ENCODE results near the gene KDM4C. TPM values are rescaled to one million over a fixed set of nuclear protein-coding genes. Genes with fewer than 3 reads are reported as not detected.

The KDM4C gene
- total RNA-seq, 1 experiment from 2014 or later: 16.8 TPM

DNA sequence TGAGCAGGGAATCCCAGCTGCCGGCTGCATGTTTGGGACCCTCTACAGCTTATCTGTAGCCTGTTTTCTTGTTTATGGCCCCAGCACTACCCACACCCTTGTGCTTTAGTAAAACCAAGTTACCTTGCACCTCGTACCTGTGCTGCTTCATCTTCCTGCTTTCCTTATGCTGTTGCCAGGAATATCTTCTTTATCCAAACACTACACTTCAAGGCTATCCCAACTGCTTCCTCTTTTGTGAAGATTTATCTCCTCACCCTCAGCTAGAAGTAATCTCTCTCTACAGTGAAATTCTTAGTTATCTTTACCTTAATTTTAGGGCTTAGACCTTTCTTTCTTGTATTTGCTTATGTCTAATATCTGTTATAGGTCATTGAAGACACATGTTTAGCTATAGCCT lies 171.1 kb downstream of the KDM4C start:
- no peak for TF ChIP-seq TCF7L2 (IDR thresholded peaks at IDR 0.05; ENCODE audit: borderline replicate concordance, extremely low read depth, insufficient read depth, insufficient read length)
- no peak for TF ChIP-seq SIN3A (IDR thresholded peaks at IDR 0.05; ENCODE audit: low read depth)
- no peak for TF ChIP-seq CTCF (IDR thresholded peaks at IDR 0.05 in 2 of 3, conservative IDR thresholded peaks at IDR 0.05 in 1 of 3; ENCODE audit: borderline replicate concordance in 1 of 3, insufficient read depth in 1 of 3, low read depth in 2 of 3, low read length in 2 of 3)
- no peak for TF ChIP-seq CBX3 (IDR thresholded peaks at IDR 0.05; ENCODE audit: low read depth)
- no peak for TF ChIP-seq CEBPB (IDR thresholded peaks at IDR 0.05; ENCODE audit: low read depth)
- TF ChIP-seq, protein P1, sequence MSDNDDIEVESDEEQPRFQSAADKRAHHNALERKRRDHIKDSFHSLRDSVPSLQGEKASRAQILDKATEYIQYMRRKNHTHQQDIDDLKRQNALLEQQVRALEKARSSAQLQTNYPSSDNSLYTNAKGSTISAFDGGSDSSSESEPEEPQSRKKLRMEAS (IDR thresholded peaks at IDR 0.05): no peak
- no peak for TF ChIP-seq FOSL1 (IDR thresholded peaks at IDR 0.05; ENCODE audit: low read depth)
- no peak for TF ChIP-seq SRF (IDR thresholded peaks at IDR 0.05; ENCODE audit: low read depth)
- no peak for TF ChIP-seq RAD21 (IDR thresholded peaks at IDR 0.05; ENCODE audit: low read depth)
- TF ChIP-seq EZH2phosphoT487 (IDR thresholded peaks at IDR 0.05; ENCODE audit: borderline replicate concordance): no peak
- no peak for TF ChIP-seq POLR2A (IDR thresholded peaks at IDR 0.05; ENCODE audit: borderline replicate concordance, extremely low read depth, insufficient read depth, insufficient read length)
- no peak for TF ChIP-seq JUND (IDR thresholded peaks at IDR 0.05)
- no peak for TF ChIP-seq ELF1 (IDR thresholded peaks at IDR 0.05; ENCODE audit: borderline replicate concordance, low read depth)
- TF ChIP-seq SP1 (IDR thresholded peaks at IDR 0.05; ENCODE audit: low read depth): no peak
- no peak for TF ChIP-seq YY1 (IDR thresholded peaks at IDR 0.05; ENCODE audit: extremely low read depth, insufficient replicate concordance, low read depth, low read length)
- no peak for TF ChIP-seq REST (IDR thresholded peaks at IDR 0.05; ENCODE audit: low read depth)
- TF ChIP-seq POLR2AphosphoS5 (IDR thresholded peaks at IDR 0.05; ENCODE audit: low read depth, low read length): no peak
- TF ChIP-seq, protein P2, sequence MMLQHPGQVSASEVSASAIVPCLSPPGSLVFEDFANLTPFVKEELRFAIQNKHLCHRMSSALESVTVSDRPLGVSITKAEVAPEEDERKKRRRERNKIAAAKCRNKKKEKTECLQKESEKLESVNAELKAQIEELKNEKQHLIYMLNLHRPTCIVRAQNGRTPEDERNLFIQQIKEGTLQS (IDR thresholded peaks at IDR 0.05): no peak
- TF ChIP-seq, protein P3, sequence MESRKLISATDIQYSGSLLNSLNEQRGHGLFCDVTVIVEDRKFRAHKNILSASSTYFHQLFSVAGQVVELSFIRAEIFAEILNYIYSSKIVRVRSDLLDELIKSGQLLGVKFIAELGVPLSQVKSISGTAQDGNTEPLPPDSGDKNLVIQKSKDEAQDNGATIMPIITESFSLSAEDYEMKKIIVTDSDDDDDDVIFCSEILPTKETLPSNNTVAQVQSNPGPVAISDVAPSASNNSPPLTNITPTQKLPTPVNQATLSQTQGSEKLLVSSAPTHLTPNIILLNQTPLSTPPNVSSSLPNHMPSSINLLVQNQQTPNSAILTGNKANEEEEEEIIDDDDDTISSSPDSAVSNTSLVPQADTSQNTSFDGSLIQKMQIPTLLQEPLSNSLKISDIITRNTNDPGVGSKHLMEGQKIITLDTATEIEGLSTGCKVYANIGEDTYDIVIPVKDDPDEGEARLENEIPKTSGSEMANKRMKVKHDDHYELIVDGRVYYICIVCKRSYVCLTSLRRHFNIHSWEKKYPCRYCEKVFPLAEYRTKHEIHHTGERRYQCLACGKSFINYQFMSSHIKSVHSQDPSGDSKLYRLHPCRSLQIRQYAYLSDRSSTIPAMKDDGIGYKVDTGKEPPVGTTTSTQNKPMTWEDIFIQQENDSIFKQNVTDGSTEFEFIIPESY (IDR thresholded peaks at IDR 0.05; ENCODE audit: extremely low read depth, insufficient replicate concordance, low read length): no peak
- TF ChIP-seq ZFX (IDR thresholded peaks at IDR 0.05): no peak
- Histone ChIP-seq H2AFZ (ENCODE audit: low read depth, low read length, poor library complexity, severe bottlenecking) (no peak overlapping the region), H3K4me2 (ENCODE audit: low read length) (no peak overlapping the region), H3K79me2 (ENCODE audit: insufficient read depth, low read length) (no peaks in the 10 kb centered on the region), H3K9ac (ENCODE audit: low read length) (no peak overlapping the region), H3K36me3 (ENCODE audit: control insufficient read depth in 1 of 2, insufficient read depth in 2 of 2, low read length in 2 of 2) (no peaks in the 10 kb centered on the region), H3K9me3 (ENCODE audit: control insufficient read depth in 1 of 2, insufficient read depth in 1 of 2, low read depth in 1 of 2, low read length in 2 of 2) (no peaks in the 10 kb centered on the region), H3K27ac (ENCODE audit: low read depth, low read length) (no peak overlapping the region), H3K4me1 (ENCODE audit: control insufficient read depth in 1 of 2, insufficient read depth in 2 of 2, low read length in 2 of 2) (peaks cover 16 to 23% of the 10 kb centered on the region in 2 experiments), H3K27me3 (ENCODE audit: insufficient read depth, low read length) (no peaks in the 10 kb centered on the region), H4K20me1 (ENCODE audit: insufficient read depth) (no peaks in the 10 kb centered on the region), H3K9me2 (ENCODE audit: insufficient read depth) (no peaks in the 10 kb centered on the region), H3K4me3 (replicated peaks in 1 of 2; ENCODE audit: low read depth in 1 of 2, low read length in 2 of 2) (no peak overlapping the region)
- ChIA-PET POLR2A (no interaction called here), RAD21 (ENCODE audit: low non-redundant PET in 1 of 2, low total read pairs in 2 of 2, uncharacterized antibody in 2 of 2, unreplicated experiment in 2 of 2) (no interaction called here), CTCF (no interaction called here)
- ATAC-seq (no peak), DNase-seq (ENCODE audit: low read depth, low spot score) (no peak)
- BruUV-seq (replicated peaks): no TSS peak
- intact Hi-C loops (cut with micrococcal nuclease): no loop called here
